T-helper 2 cell treated with Interferon-gamma antibody and Interleukin-4, amounts not matched to agents 100 ng/mL and 5 ng/mL, for 36 hours (primary cell): Measurements from ENCODE around the gene CUL4A. TPM values are rescaled to one million over a fixed set of nuclear protein-coding genes. Genes with fewer than 3 reads are reported as not detected.

ENCODE experiments used
- total RNA-seq: library from RNA; stranded (reverse); gene quantifications from 2 replicates; pipeline ENCODE4 v1.2.3, GENCODE V29; 2022

Gene CUL4A
- total RNA-seq, 1 donor from 2014 or later = 97.6 TPM

Other genes starting within 250 kb of the CUL4A start
- gene MCF2L, start 240.4 kb upstream of the CUL4A start, total RNA-seq = 0.14 and 0.52 TPM in 2 replicates
- gene F7, start 103.8 kb upstream of the CUL4A start, total RNA-seq = not detected in 2 replicates
- gene F10, start 86.8 kb upstream of the CUL4A start, total RNA-seq = not detected in 2 replicates
- gene PROZ, start 51.0 kb upstream of the CUL4A start, total RNA-seq = 0.18 and 0.20 TPM in 2 replicates
- gene PCID2, start 944 bp upstream of the CUL4A start, total RNA-seq = 69.0 and 74.1 TPM in 2 replicates
- 75.9 and 77.0 TPM in 2 replicates for gene LAMP1, start 87.6 kb downstream of the CUL4A start, total RNA-seq
- not detected in 2 replicates for gene GRTP1, start 154.5 kb downstream of the CUL4A start, total RNA-seq
- 0.98 TPM in 2 replicates for gene ADPRHL1, start 243.9 kb downstream of the CUL4A start, total RNA-seq